ENCODE results near the gene DENND4A. TPM values are rescaled to one million over a fixed set of nuclear protein-coding genes. Genes with fewer than 3 reads are reported as not detected.

The DENND4A gene
- total RNA-seq, 1 experiment from 2014 or later, result 26.0 TPM

DNA sequence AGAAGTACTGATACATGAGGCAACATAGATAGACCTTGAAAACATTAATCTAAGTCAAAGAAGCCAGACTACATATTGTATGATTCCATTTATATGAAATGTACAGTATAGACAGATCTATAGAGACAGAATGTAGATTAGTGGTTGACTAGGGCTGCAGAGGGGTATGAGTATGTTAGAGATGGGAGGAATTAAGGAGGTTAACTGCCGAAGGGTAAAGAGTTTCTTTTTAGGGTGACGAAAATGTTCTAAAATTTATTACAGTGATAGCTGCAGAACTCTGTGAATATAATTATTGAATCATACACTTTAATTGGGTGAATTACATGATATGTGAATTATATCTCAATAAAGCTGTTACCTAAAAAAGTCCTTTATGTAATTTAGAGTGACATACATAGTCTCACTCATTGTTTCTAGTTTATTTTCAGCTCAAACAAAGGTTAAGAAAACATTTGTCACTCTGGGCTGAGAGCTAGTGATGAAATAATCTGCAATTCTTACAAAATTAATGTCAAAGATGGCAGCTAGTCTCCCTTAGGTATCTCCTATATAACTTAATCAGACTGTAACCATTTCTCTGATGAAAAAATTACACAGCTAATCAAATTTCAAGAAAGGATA is 61.4 kb downstream of the DENND4A start:
- TF ChIP-seq, protein P1, sequence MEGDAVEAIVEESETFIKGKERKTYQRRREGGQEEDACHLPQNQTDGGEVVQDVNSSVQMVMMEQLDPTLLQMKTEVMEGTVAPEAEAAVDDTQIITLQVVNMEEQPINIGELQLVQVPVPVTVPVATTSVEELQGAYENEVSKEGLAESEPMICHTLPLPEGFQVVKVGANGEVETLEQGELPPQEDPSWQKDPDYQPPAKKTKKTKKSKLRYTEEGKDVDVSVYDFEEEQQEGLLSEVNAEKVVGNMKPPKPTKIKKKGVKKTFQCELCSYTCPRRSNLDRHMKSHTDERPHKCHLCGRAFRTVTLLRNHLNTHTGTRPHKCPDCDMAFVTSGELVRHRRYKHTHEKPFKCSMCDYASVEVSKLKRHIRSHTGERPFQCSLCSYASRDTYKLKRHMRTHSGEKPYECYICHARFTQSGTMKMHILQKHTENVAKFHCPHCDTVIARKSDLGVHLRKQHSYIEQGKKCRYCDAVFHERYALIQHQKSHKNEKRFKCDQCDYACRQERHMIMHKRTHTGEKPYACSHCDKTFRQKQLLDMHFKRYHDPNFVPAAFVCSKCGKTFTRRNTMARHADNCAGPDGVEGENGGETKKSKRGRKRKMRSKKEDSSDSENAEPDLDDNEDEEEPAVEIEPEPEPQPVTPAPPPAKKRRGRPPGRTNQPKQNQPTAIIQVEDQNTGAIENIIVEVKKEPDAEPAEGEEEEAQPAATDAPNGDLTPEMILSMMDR (IDR thresholded peaks at IDR 0.05; ENCODE audit: unreplicated experiment), result no peak
- Mint-ChIP-seq H3K27me3 (ENCODE audit: unreplicated experiment) (no peaks in the 10 kb centered on the region), H3K36me3 (ENCODE audit: insufficient read depth, unreplicated experiment) (no peaks in the 10 kb centered on the region), H3K4me3 (ENCODE audit: low read depth, unreplicated experiment) (no peak overlapping the region), H3K27ac (ENCODE audit: unreplicated experiment) (peak overlapping the region; percentile 13), H3K9me3 (ENCODE audit: low read depth, unreplicated experiment) (no peaks in the 10 kb centered on the region), H3K4me1 (ENCODE audit: low read depth, unreplicated experiment) (no peaks in the 10 kb centered on the region)
- DNase-seq, result no peak
- intact Hi-C loops (cut with micrococcal nuclease; ENCODE audit: unreplicated experiment), result no loop called here
- no TSS peak for BruUV-seq (replicated peaks)
- CTCF ChIA-PET, result interaction anchor here (0.6 kb wide), 1 partner anchor 783 kb away, joined by 3 read pairs; no protein-coding TSS in a partner anchor

DNA sequence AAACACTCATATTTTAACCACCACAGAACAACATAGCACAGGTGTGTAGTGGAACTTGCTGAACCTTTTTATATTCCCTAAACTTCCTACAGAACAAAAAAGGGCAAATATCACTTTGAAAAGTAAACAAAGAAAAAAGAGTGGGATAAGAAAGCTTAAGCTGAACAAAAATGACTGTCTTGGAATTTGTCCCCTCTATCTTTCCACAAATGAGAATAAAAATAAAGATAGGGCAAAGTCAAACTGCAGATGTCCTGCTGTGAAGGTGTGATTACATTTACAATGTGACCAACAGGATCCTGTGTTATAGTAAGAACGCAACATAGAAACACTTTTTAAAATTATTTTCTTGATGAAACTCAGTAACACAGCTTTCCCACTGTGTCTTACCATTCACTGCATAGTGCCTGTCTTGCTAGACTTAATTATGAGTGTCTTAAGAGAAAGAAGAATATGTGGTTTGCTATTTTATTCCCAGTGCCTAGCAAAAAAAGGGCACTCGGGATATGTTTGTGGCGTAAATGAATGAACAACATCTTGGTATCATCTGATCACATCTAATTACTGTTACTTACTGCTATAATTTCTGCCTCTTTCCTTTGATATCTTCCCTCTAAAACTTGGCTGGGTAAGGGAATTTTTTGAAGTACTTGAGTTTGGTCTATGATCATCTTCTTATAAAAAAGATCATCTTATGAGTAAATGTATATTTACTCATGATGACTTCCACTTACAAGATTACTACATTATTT is 67.5 kb downstream of the DENND4A start:
- no peaks in the 10 kb centered on the region for H3K4me1 Mint-ChIP-seq (ENCODE audit: low read depth, unreplicated experiment)
- H3K27me3 Mint-ChIP-seq (ENCODE audit: unreplicated experiment), result no peaks in the 10 kb centered on the region
- no peaks in the 10 kb centered on the region for H3K9me3 Mint-ChIP-seq (ENCODE audit: low read depth, unreplicated experiment)
- DNase-seq, result no peak
- intact Hi-C loops (cut with micrococcal nuclease; ENCODE audit: unreplicated experiment), result no loop called here
- no TSS peak for BruUV-seq (replicated peaks)
- CTCF ChIA-PET, result no interaction called here
- TF ChIP-seq, protein P1 (IDR thresholded peaks at IDR 0.05; ENCODE audit: unreplicated experiment), result no peak
- H3K27ac Mint-ChIP-seq (ENCODE audit: unreplicated experiment), result no peak overlapping the region
- H3K4me3 Mint-ChIP-seq (ENCODE audit: low read depth, unreplicated experiment), result no peak overlapping the region
- no peaks in the 10 kb centered on the region for H3K36me3 Mint-ChIP-seq (ENCODE audit: insufficient read depth, unreplicated experiment)

DNA sequence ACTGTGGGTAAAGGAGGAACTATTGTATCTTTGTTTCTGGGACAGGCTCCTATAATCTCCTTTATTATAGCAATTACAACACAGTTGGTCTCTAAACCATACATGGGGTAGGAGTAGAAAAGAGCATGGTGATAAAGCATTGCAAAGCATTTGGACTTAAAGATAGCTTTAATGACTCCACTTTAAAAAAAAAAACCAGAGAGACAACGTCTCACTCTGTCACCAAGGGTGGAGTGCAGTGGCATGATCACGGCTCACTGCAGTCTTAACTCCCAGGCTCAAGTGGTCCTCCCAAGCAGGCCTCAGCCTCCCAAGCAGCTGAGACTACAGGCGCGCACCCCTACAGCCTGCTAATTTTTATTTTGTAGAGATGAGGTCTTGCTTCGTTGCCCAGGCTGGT is 68.2 kb downstream of the DENND4A start:
- TF ChIP-seq, protein P1 (IDR thresholded peaks at IDR 0.05; ENCODE audit: unreplicated experiment), result no peak
- Mint-ChIP-seq H3K9me3 (ENCODE audit: low read depth, unreplicated experiment) (no peaks in the 10 kb centered on the region), H3K4me1 (ENCODE audit: low read depth, unreplicated experiment) (no peaks in the 10 kb centered on the region), H3K4me3 (ENCODE audit: low read depth, unreplicated experiment) (no peak overlapping the region), H3K27ac (ENCODE audit: unreplicated experiment) (no peak overlapping the region), H3K27me3 (ENCODE audit: unreplicated experiment) (no peaks in the 10 kb centered on the region), H3K36me3 (ENCODE audit: insufficient read depth, unreplicated experiment) (no peaks in the 10 kb centered on the region)
- BruUV-seq (replicated peaks), result no TSS peak
- intact Hi-C loops (cut with micrococcal nuclease; ENCODE audit: unreplicated experiment), result no loop called here
- CTCF ChIA-PET, result no interaction called here
- DNase-seq, result no peak

DNA sequence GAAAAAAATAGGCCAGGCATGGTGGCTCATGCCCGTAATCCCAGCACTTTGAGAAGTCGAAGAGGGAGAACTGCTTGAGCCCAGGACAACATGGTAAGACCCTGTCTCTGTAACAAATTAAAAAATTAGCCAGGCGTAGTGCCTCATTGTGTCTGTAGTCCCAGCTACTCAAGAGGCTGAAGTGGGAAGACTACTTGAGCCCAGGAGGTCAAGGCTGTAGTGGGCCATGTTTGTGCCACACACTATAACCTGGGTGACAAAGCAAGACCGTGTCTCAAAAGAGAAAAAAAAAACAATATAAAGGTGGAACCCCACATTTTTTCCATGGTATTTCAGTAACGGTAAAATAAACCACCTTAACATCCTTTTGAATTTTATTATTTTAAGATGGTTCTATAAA is 69.9 kb downstream of the DENND4A start:
- no peaks in the 10 kb centered on the region for H3K36me3 Mint-ChIP-seq (ENCODE audit: insufficient read depth, unreplicated experiment)
- CTCF ChIA-PET, result no interaction called here
- TF ChIP-seq, protein P1 (IDR thresholded peaks at IDR 0.05; ENCODE audit: unreplicated experiment), result no peak
- no TSS peak for BruUV-seq (replicated peaks)
- no peak overlapping the region for H3K27ac Mint-ChIP-seq (ENCODE audit: unreplicated experiment)
- H3K27me3 Mint-ChIP-seq (ENCODE audit: unreplicated experiment), result no peaks in the 10 kb centered on the region
- no peak overlapping the region for H3K4me3 Mint-ChIP-seq (ENCODE audit: low read depth, unreplicated experiment)
- no peaks in the 10 kb centered on the region for H3K4me1 Mint-ChIP-seq (ENCODE audit: low read depth, unreplicated experiment)
- intact Hi-C loops (cut with micrococcal nuclease; ENCODE audit: unreplicated experiment), result no loop called here
- H3K9me3 Mint-ChIP-seq (ENCODE audit: low read depth, unreplicated experiment), result no peaks in the 10 kb centered on the region
- no peak for DNase-seq
